Activated CD8-positive, alpha-beta T cell treated with anti-CD3 and anti-CD28 coated beads for 36 hours (primary cell): ENCODE data around the gene PRKCE. TPM values are rescaled to one million over a fixed set of nuclear protein-coding genes. Genes with fewer than 3 reads are reported as not detected.

Source experiments
- ATAC-seq: fragments of 200-7000 bp; cut with Tn5 transposase; one replicate; pipeline ENCODE4 v1.10.0; 2021; ENCODE audit warnings: mild to moderate bottlenecking, moderate library complexity
- CTCF ChIA-PET: fragments of 350-600 bp; sonication (Branson Sonifier 250); formaldehyde crosslinking; loops from one replicate; lab custom pipeline; 2021; ENCODE audit warnings: antibody characterized with exemption; lab: Charles Lee
- POLR2A ChIA-PET: fragments of 350-600 bp; sonication (Branson Sonifier 250); formaldehyde crosslinking; loops from one replicate; lab custom pipeline; 2021; ENCODE audit warnings: antibody characterized with exemption; lab: Charles Lee
- DNase-seq: peaks from one replicate; pipeline ENCODE4 v3.0.0-alpha.2; 2020
- H3K27ac Mint-ChIP-seq: one replicate; pipeline ENCODE4 v1.8.0; 2021; ENCODE audit warnings: mild to moderate bottlenecking, mixed read lengths
- H3K27me3 Mint-ChIP-seq: one replicate; pipeline ENCODE4 v1.8.0; 2021; ENCODE audit warnings: mixed read lengths
- H3K36me3 Mint-ChIP-seq: one replicate; pipeline ENCODE4 v1.8.0; 2021; ENCODE audit warnings: low read depth, mixed read lengths
- H3K4me1 Mint-ChIP-seq: one replicate; pipeline ENCODE4 v1.8.0; 2021; ENCODE audit warnings: low read depth, mixed read lengths
- H3K4me3 Mint-ChIP-seq: one replicate; pipeline ENCODE4 v1.8.0; 2021; ENCODE audit warnings: mild to moderate bottlenecking, moderate library complexity, mixed read lengths
- H3K9me3 Mint-ChIP-seq: one replicate; pipeline ENCODE4 v1.8.0; 2021; ENCODE audit warnings: mixed read lengths
- intact Hi-C: fragments of 100-400 bp; cut with micrococcal nuclease; formaldehyde crosslinking; loops from one replicate; pipeline ENCODE4 v1.10.0; 2022
- total RNA-seq, 2 experiments: library from RNA; stranded (reverse); gene quantifications; one replicate each; pipeline ENCODE4 v1.2.3, GENCODE V29; 2021
- TF ChIP-seq, protein P1 (sequence below): fragments of 200-600 bp; IDR thresholded peaks from one replicate; pipeline ENCODE4 v1.8.0; 2022; ENCODE audit warnings: antibody characterized with exemption, mild to moderate bottlenecking

Gene PRKCE
- total RNA-seq, 2 experiments from 2014 or later: 11.5 to 11.9 TPM

DNA sequence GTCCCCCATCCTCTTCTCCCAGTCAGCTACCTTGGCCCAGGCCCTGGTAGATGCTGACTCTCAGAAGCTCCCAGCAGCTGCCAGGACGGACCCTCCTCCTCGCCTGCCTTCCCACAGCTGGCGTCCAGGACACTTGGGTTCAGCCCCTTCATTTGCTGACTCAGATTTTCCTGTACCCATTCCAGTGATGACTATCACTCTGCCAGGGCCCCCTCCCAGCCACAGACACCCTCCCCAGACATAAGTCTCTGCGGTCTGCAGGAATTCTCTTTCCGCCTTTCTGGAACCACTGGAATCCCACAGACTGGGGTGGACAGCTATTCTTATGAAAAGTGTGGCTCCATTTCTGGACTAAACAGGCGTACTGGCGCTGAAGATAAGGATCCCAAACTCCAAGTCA lies 385.5 kb downstream of the PRKCE start:
- no peaks in the 10 kb centered on the region for H3K36me3 Mint-ChIP-seq
- no peak for DNase-seq

DNA sequence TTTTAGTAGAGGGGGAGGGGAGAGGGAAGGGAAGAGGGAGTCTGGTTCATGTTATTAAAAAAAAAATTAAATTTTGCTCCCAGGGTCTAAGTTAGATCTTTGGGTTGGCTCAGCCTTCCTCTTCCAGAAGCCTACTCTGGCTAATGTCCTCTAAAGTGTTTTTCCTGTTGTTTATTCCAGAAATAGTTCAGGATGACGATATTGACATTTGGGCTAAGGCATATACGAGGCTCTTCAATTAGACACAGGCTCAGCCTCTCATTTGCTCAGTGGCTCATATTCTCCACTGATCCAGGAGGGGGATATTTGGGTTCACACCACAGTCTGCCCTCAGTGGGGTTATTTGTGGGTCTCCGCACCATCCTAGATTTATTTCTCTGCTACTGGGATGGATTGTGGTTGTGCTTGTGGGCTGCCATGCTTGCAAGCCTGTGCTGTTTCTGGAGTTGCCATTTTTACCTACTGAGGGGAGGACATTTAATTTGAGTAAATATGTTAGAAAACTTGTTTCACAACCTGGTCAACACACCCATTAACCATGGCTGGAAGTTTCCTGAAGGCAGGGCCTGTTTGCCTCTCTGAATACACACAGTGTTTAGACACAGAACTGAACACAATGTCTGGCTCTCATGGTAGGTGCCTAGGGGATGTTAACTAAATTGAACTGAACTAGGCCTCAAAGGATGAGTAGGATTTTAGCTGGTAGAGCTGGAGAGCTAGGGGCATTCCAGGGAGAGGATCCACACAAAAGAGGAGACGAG lies 388.2 kb downstream of the PRKCE start:
- POLR2A ChIA-PET: no interaction called here
- ATAC-seq (no peak), DNase-seq (no peak)
- TF ChIP-seq, protein P1, sequence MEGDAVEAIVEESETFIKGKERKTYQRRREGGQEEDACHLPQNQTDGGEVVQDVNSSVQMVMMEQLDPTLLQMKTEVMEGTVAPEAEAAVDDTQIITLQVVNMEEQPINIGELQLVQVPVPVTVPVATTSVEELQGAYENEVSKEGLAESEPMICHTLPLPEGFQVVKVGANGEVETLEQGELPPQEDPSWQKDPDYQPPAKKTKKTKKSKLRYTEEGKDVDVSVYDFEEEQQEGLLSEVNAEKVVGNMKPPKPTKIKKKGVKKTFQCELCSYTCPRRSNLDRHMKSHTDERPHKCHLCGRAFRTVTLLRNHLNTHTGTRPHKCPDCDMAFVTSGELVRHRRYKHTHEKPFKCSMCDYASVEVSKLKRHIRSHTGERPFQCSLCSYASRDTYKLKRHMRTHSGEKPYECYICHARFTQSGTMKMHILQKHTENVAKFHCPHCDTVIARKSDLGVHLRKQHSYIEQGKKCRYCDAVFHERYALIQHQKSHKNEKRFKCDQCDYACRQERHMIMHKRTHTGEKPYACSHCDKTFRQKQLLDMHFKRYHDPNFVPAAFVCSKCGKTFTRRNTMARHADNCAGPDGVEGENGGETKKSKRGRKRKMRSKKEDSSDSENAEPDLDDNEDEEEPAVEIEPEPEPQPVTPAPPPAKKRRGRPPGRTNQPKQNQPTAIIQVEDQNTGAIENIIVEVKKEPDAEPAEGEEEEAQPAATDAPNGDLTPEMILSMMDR: no peak
- H3K9me3 Mint-ChIP-seq: no peaks in the 10 kb centered on the region
- no peaks in the 10 kb centered on the region for H3K36me3 Mint-ChIP-seq
- H3K4me3 Mint-ChIP-seq: no peak overlapping the region
- intact Hi-C loops: no loop called here
- H3K4me1 Mint-ChIP-seq: no peaks in the 10 kb centered on the region
- CTCF ChIA-PET: interaction anchor here (1.0 to 2.2 kb wide), 4 partner anchors 23 to 423 kb away, joined by 3 to 12 read pairs (median 3); no protein-coding TSS in a partner anchor
- H3K27me3 Mint-ChIP-seq: no peaks in the 10 kb centered on the region
- no peak overlapping the region for H3K27ac Mint-ChIP-seq

More for the DNA sequence above, 385.5 kb downstream of the PRKCE start:
- peaks cover 6% of the 10 kb centered on the region for H3K4me1 Mint-ChIP-seq
- intact Hi-C loops: no loop called here
- CTCF ChIA-PET: no interaction called here
- H3K27me3 Mint-ChIP-seq: no peaks in the 10 kb centered on the region
- no peak overlapping the region for H3K27ac Mint-ChIP-seq
- POLR2A ChIA-PET: no interaction called here
- H3K9me3 Mint-ChIP-seq: no peaks in the 10 kb centered on the region
- no peak overlapping the region for H3K4me3 Mint-ChIP-seq
- ATAC-seq: no peak
- TF ChIP-seq, protein P1: no peak

DNA sequence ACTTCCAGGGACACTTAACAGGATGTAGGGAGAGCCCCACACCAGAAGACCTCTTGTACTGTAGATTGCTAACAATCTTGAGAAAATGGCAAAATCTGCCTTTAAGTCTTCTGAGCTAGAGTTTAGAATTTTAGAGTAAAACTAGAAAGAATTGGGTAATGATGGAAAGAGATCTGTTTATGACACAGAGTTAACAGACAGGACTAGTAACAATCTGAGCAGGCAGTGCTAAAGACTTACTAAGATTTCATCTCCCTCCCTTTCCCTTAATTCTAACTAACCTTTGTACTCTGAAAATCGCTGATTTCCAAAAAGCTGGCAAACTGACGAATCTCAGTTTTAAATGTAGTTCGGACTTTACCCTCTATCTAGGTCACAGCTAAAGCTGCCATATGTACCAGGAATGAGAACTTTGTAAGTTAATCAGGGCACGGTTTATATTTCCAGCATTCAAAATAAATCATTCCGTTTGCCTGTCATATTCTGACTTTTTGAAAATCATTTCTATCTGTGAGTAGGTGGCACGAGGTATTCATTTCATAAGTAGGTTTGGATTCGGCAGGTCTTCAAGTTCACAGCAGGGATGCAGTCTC lies 389.2 kb downstream of the PRKCE start:
- peaks cover 3% of the 10 kb centered on the region for H3K4me1 Mint-ChIP-seq
- no peaks in the 10 kb centered on the region for H3K9me3 Mint-ChIP-seq
- H3K36me3 Mint-ChIP-seq: no peaks in the 10 kb centered on the region
- no peaks in the 10 kb centered on the region for H3K27me3 Mint-ChIP-seq
- no peak for DNase-seq
- TF ChIP-seq, protein P1: no peak
- CTCF ChIA-PET: interaction anchor here (1.0 to 2.2 kb wide), 3 partner anchors 22 to 422 kb away, joined by 3 to 12 read pairs (median 3); no protein-coding TSS in a partner anchor
- no peak overlapping the region for H3K27ac Mint-ChIP-seq
- POLR2A ChIA-PET: no interaction called here
- ATAC-seq: no peak
- H3K4me3 Mint-ChIP-seq: no peak overlapping the region
- intact Hi-C loops: no loop called here

DNA sequence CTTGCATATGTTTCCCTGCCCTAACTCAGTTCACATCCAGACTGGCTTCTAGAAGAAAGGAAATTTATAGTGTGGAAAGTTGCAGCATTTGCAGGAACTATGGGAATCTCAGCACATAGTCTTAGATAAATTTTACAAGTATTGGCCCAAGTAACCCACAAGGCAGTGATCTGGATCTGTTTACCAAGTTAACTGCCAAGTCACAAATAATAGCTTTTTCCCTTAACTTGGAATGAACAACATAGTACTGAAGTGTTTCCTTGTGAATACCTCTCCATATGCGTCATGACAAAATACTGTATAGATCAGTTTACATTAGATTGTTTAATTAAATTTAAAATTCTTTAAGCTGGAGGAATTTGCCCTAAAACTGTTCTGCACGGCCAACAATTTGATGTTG lies 390.0 kb downstream of the PRKCE start:
- POLR2A ChIA-PET: no interaction called here
- no peak overlapping the region for H3K27ac Mint-ChIP-seq

More for the DNA sequence above, 390.0 kb downstream of the PRKCE start:
- CTCF ChIA-PET: interaction anchor here (2.2 kb wide), 1 partner anchor 22 kb away, joined by 12 read pairs; no protein-coding TSS in a partner anchor
- intact Hi-C loops: no loop called here
- Mint-ChIP-seq H3K4me1 (peaks cover 6% of the 10 kb centered on the region), H3K4me3 (no peak overlapping the region), H3K27me3 (no peaks in the 10 kb centered on the region), H3K36me3 (no peaks in the 10 kb centered on the region), H3K9me3 (no peaks in the 10 kb centered on the region)
- TF ChIP-seq, protein P1: no peak
- ATAC-seq: no peak
- DNase-seq: no peak
